IPS-15b (cell line): Measurements from ENCODE around the gene MAP4K4.

ENCODE experiments used
- H3K27me3 ChIP-seq: one replicate; pipeline ENCODE4 v1.6.1; 2013; ENCODE audit warnings: low read length; ENCODE audit not compliant: control insufficient read depth, insufficient read depth
- H3K36me3 ChIP-seq: one replicate; pipeline ENCODE4 v1.6.1; 2013; ENCODE audit warnings: low read length; ENCODE audit not compliant: control insufficient read depth, insufficient read depth
- H3K4me1 ChIP-seq: one replicate; pipeline ENCODE4 v1.6.1; 2013; ENCODE audit warnings: mild to moderate bottlenecking, low read length; ENCODE audit not compliant: control insufficient read depth, insufficient read depth
- H3K4me3 ChIP-seq: one replicate; pipeline ENCODE4 v1.5.1; 2013; ENCODE audit warnings: low read depth, low read length
- H3K9ac ChIP-seq: one replicate; pipeline ENCODE4 v1.6.1; 2013; ENCODE audit warnings: low read depth, mild to moderate bottlenecking, low read length
- H3K9me3 ChIP-seq: one replicate; pipeline ENCODE4 v1.6.1; 2013; ENCODE audit warnings: mild to moderate bottlenecking, low read length; ENCODE audit not compliant: control insufficient read depth, insufficient read depth

MAP4K4 gene

GRCh38 chr2:101710471-101711318 lies 13.2 kb downstream of the MAP4K4 start:
- Histone ChIP-seq H3K36me3 (no peaks in the 10 kb centered on the region), H3K9ac (no peak overlapping the region), H3K27me3 (no peaks in the 10 kb centered on the region), H3K4me1 (peaks cover 8% of the 10 kb centered on the region), H3K9me3 (no peaks in the 10 kb centered on the region), H3K4me3 (no peak overlapping the region)

GRCh38 chr2:101714118-101714517 lies 16.6 kb downstream of the MAP4K4 start:
- Histone ChIP-seq H3K9me3 (no peaks in the 10 kb centered on the region), H3K9ac (no peak overlapping the region), H3K4me3 (no peak overlapping the region), H3K4me1 (peaks cover 14% of the 10 kb centered on the region), H3K27me3 (no peaks in the 10 kb centered on the region), H3K36me3 (no peaks in the 10 kb centered on the region)

GRCh38 chr2:101717071-101717845 lies 19.8 kb downstream of the MAP4K4 start:
- H3K27me3 ChIP-seq: no peaks in the 10 kb centered on the region
- H3K9me3 ChIP-seq: no peaks in the 10 kb centered on the region
- H3K9ac ChIP-seq: no peak overlapping the region
- H3K4me3 ChIP-seq: no peak overlapping the region
- H3K36me3 ChIP-seq: no peaks in the 10 kb centered on the region
- peaks cover 13% of the 10 kb centered on the region for H3K4me1 ChIP-seq

- H3K36me3 ChIP-seq: no peaks in the 10 kb centered on the region
- H3K4me1 ChIP-seq: peaks cover 15% of the 10 kb centered on the region
- H3K9ac ChIP-seq: no peak overlapping the region
- H3K9me3 ChIP-seq: no peaks in the 10 kb centered on the region
- no peak overlapping the region for H3K4me3 ChIP-seq
- H3K27me3 ChIP-seq: no peaks in the 10 kb centered on the region
Measured at GRCh38 chr2:101718479-101718878, 21.0 kb downstream of the MAP4K4 start.

- Histone ChIP-seq H3K9me3 (no peaks in the 10 kb centered on the region), H3K36me3 (no peaks in the 10 kb centered on the region), H3K27me3 (no peaks in the 10 kb centered on the region), H3K4me1 (peaks cover 16% of the 10 kb centered on the region), H3K9ac (no peak overlapping the region), H3K4me3 (no peak overlapping the region)
Measured at GRCh38 chr2:101718993-101719571, 21.6 kb downstream of the MAP4K4 start.

- no peak overlapping the region for H3K4me3 ChIP-seq
- H3K9me3 ChIP-seq: no peaks in the 10 kb centered on the region
- no peaks in the 10 kb centered on the region for H3K27me3 ChIP-seq
- H3K36me3 ChIP-seq: no peaks in the 10 kb centered on the region
- no peak overlapping the region for H3K9ac ChIP-seq
- peaks cover 16% of the 10 kb centered on the region for H3K4me1 ChIP-seq
Measured at GRCh38 chr2:101720732-101721131, 23.2 kb downstream of the MAP4K4 start.

- H3K9ac ChIP-seq: no peak overlapping the region
- peaks cover 10% of the 10 kb centered on the region for H3K4me1 ChIP-seq
- no peak overlapping the region for H3K4me3 ChIP-seq
- H3K36me3 ChIP-seq: no peaks in the 10 kb centered on the region
- H3K9me3 ChIP-seq: no peaks in the 10 kb centered on the region
- H3K27me3 ChIP-seq: no peaks in the 10 kb centered on the region
Measured at GRCh38 chr2:101722864-101723263, 25.4 kb downstream of the MAP4K4 start.

GRCh38 chr2:101723371-101724124 lies 26.0 kb downstream of the MAP4K4 start:
- no peak overlapping the region for H3K9ac ChIP-seq
- H3K27me3 ChIP-seq: no peaks in the 10 kb centered on the region
- H3K4me1 ChIP-seq: peaks cover 10% of the 10 kb centered on the region
- no peaks in the 10 kb centered on the region for H3K9me3 ChIP-seq
- no peaks in the 10 kb centered on the region for H3K36me3 ChIP-seq
- H3K4me3 ChIP-seq: no peak overlapping the region

- H3K27me3 ChIP-seq: no peaks in the 10 kb centered on the region
- H3K9ac ChIP-seq: no peak overlapping the region
- no peaks in the 10 kb centered on the region for H3K36me3 ChIP-seq
- no peak overlapping the region for H3K4me3 ChIP-seq
- H3K9me3 ChIP-seq: no peaks in the 10 kb centered on the region
- H3K4me1 ChIP-seq: peaks cover 10% of the 10 kb centered on the region
Measured at GRCh38 chr2:101724125-101724474, 26.6 kb downstream of the MAP4K4 start.

GRCh38 chr2:101725038-101725437 lies 27.5 kb downstream of the MAP4K4 start:
- Histone ChIP-seq H3K27me3 (no peaks in the 10 kb centered on the region), H3K4me1 (peaks cover 10% of the 10 kb centered on the region), H3K9ac (no peak overlapping the region), H3K36me3 (no peaks in the 10 kb centered on the region), H3K9me3 (no peaks in the 10 kb centered on the region), H3K4me3 (no peak overlapping the region)

- H3K27me3 ChIP-seq: no peaks in the 10 kb centered on the region
- H3K4me3 ChIP-seq: no peak overlapping the region
- no peak overlapping the region for H3K9ac ChIP-seq
- H3K9me3 ChIP-seq: no peaks in the 10 kb centered on the region
- H3K36me3 ChIP-seq: no peaks in the 10 kb centered on the region
- H3K4me1 ChIP-seq: peaks cover 10% of the 10 kb centered on the region
Measured at GRCh38 chr2:101725515-101726192, 28.1 kb downstream of the MAP4K4 start.
